K562 (cell line): ENCODE results near the gene COMMD9. TPM values are rescaled to one million over a fixed set of nuclear protein-coding genes. Genes with fewer than 3 reads are reported as not detected.

Source experiments
- CHD1 ChIP-seq: fragments of 200-600 bp; sonication (generic); IDR thresholded peaks from one replicate; pipeline ENCODE4 v1.6.1; 2012; ENCODE audit warnings: mild to moderate bottlenecking, moderate library complexity, low read length, inconsistent platforms
- CREB3 ChIP-seq: fragments of 450-650 bp; conservative IDR thresholded peaks from 2 replicates; pipeline ENCODE4 v1.6.1; 2016; ENCODE audit warnings: missing genetic modification characterization, low read depth, mild to moderate bottlenecking, missing compliant biosample characterization, moderate library complexity
- GATAD2A ChIP-seq: fragments of 450-650 bp; IDR thresholded peaks from 2 replicates; pipeline ENCODE4 v1.6.1; 2017
- HBP1 ChIP-seq: fragments of 450-650 bp; formaldehyde crosslinking; IDR thresholded peaks from 2 replicates; pipeline ENCODE4 v1.4.0; 2022; ENCODE audit warnings: missing genetic modification characterization
- KAT2B ChIP-seq: IDR thresholded peaks from one replicate; pipeline ENCODE4 v1.6.1; 2012; ENCODE audit warnings: low read depth, mild to moderate bottlenecking, control low read depth, inconsistent platforms, low read length, moderate library complexity
- MAZ ChIP-seq, 2 experiments: fragments of 450-650 bp in 1 of 2; sonication (generic) in 1 of 2; formaldehyde crosslinking; IDR thresholded peaks in 1 of 2; conservative IDR thresholded peaks in 1 of 2; 2 replicates each; pipeline versions ENCODE4 v1.4.0 to v1.5.0; 2020; ENCODE audit warnings: mild to moderate bottlenecking in 1 of 2, missing genetic modification reagents in 1 of 2
- MCM5 ChIP-seq: fragments of 450-650 bp; IDR thresholded peaks from 2 replicates; pipeline ENCODE4 v1.6.1; 2016; ENCODE audit warnings: low read depth
- PML ChIP-seq: IDR thresholded peaks from 2 replicates; pipeline ENCODE4 v1.6.1; 2012; ENCODE audit warnings: low read length, inconsistent platforms
- REST ChIP-seq, 2 experiments: fragments of 450-650 bp; formaldehyde crosslinking in 1 of 2; IDR thresholded peaks; 2 replicates each; pipeline versions ENCODE4 v1.4.0 to v1.6.1; 2014 to 2020; ENCODE audit warnings: mild to moderate bottlenecking in 2 of 2, borderline replicate concordance in 1 of 2, low read depth in 1 of 2
- SAFB2 ChIP-seq: fragments of 200-400 bp; formaldehyde crosslinking; IDR thresholded peaks from 2 replicates; pipeline ENCODE4 v1.6.1; 2018; ENCODE audit warnings: borderline replicate concordance, low read length, low read depth, moderate library complexity; ENCODE audit not compliant: severe bottlenecking
- SOX6 ChIP-seq: fragments of 450-650 bp; IDR thresholded peaks from 2 replicates; pipeline ENCODE4 v1.6.1; 2014; ENCODE audit warnings: mild to moderate bottlenecking
- STAT5A ChIP-seq: IDR thresholded peaks from 2 replicates; pipeline ENCODE4 v1.6.1; 2012; ENCODE audit warnings: low read length, inconsistent platforms, borderline replicate concordance
- TFAM ChIP-seq: fragments of 250-450 bp; sonication (Bioruptor Pico); conservative IDR thresholded peaks from 2 replicates; pipeline ENCODE4 v1.5.0; 2021; ENCODE audit warnings: mild to moderate bottlenecking, moderate library complexity
- TOE1 ChIP-seq, 2 experiments: fragments of 450-650 bp in 1 of 2; sonication (generic) in 1 of 2; formaldehyde crosslinking in 1 of 2; IDR thresholded peaks; 2 replicates each; pipeline versions ENCODE4 v1.7.1 to v1.8.0; 2016 to 2022; ENCODE audit warnings: borderline replicate concordance in 2 of 2, mild to moderate bottlenecking in 2 of 2, antibody characterized with exemption in 1 of 2, inconsistent platforms in 1 of 2, low read depth in 1 of 2, missing genetic modification reagents in 1 of 2, moderate library complexity in 1 of 2
- ZBTB1 ChIP-seq: sonication (generic); formaldehyde crosslinking; IDR thresholded peaks from 2 replicates; pipeline ENCODE4 v1.8.1; 2023; ENCODE audit warnings: missing genetic modification reagents, low read depth, mild to moderate bottlenecking, borderline replicate concordance
- ZNF778 ChIP-seq: fragments of 450-650 bp; formaldehyde crosslinking; IDR thresholded peaks from 2 replicates; pipeline ENCODE4 v1.4.0; 2020; ENCODE audit warnings: mild to moderate bottlenecking, moderate library complexity
- ZNF830 ChIP-seq: fragments of 250-450 bp; sonication (Bioruptor Pico); IDR thresholded peaks from 2 replicates; pipeline ENCODE4 v1.5.0; 2021; ENCODE audit warnings: mild to moderate bottlenecking
- polyA plus RNA-seq, 8 experiments: library from polyadenylated mRNA; depleted of rRNA in 4 of 8; stranded (reverse) in 5 of 8; unstranded in 3 of 8; fragments of >200 nt; fragmentation: Nextera tagmentation in 2 of 8; fragmentation: Illumina TruSeq in 1 of 8; extraction: Ambion mirVana in 2 of 8; extraction: Trizol in 1 of 8; gene quantifications; 2 replicates each; pipeline versions ENCODE4 v1.2.1 to v1.2.3, GENCODE V29; 2011 to 2014; ENCODE audit warnings: inconsistent platforms in 1 of 8, missing spikeins in 1 of 8
- total RNA-seq, 7 experiments: library from RNA; depleted of rRNA in 6 of 7; stranded (reverse); fragments of >200 nt in 6 of 7; fragmentation: Illumina TruSeq in 2 of 7; extraction: Trizol in 2 of 7; gene quantifications; 2 replicates each; pipeline versions ENCODE4 v1.2.1 to v1.2.3, GENCODE V29; 2011 to 2021; ENCODE audit warnings: low replicate concordance in 1 of 7

Gene COMMD9
- total and polyA plus RNA-seq, 9 of the 15 experiments (the other 6 are each of a cell fraction or from before 2014, with no cell fraction given) = 27.3 to 121 (median 48.0) TPM

- TF ChIP-seq REST (IDR thresholded peaks at IDR 0.05; ENCODE audit: borderline replicate concordance) (peak; percentile 97), REST (CRISPR knock-in tag; IDR thresholded peaks at IDR 0.05; ENCODE audit: low read depth) (no peak), CHD1 (no peak), KAT2B (no peak), ZNF830 (no peak), STAT5A (no peak), TFAM (no peak), HBP1 (CRISPR knock-in tag) (no peak), SAFB2 (no peak), GATAD2A (no peak), TOE1 (IDR thresholded peaks at IDR 0.05; ENCODE audit: borderline replicate concordance) (peak; percentile 99), TOE1 (CRISPR knock-in tag; IDR thresholded peaks at IDR 0.05; ENCODE audit: borderline replicate concordance, low read depth) (no peak), CREB3 (tag) (no peak), ZBTB1 (CRISPR knock-in tag) (no peak), SOX6 (peak; percentile 45; the same call in 1 of the 2 replicates), ZNF778 (CRISPR knock-in tag) (no peak), PML (0 out of 2 replicates have a peak, but pooled peaks have one; percentile 51), MAZ (CRISPR knock-in tag; conservative IDR thresholded peaks at IDR 0.05 in 1 of 2, IDR thresholded peaks at IDR 0.05 in 1 of 2) (peak; percentile 58 to 79; a peak in 3 of 4 replicates), MCM5 (no peak)
Measured at GRCh38 chr11:36289226-36289852, at the start of gene COMMD9 (continued).
